HCEC 1CT (cell line): ENCODE measurements around the gene RBP3.

Experiments used
- DNase-seq: peaks from one replicate; pipeline ENCODE4 v3.0.0-alpha.2; 2017

RBP3 gene

GRCh38 chr10:47339186-47339735 is 8.9 kb upstream of the RBP3 start:
- DNase-seq: no peak

- DNase-seq: no peak
Observed at GRCh38 chr10:47339759-47340607, 8.2 kb upstream of the RBP3 start.

GRCh38 chr10:47340608-47341170 is 7.5 kb upstream of the RBP3 start:
- peak; percentile 14 for DNase-seq

- DNase-seq: no peak
Observed at GRCh38 chr10:47344996-47345870, 2.9 kb upstream of the RBP3 start.

GRCh38 chr10:47346581-47347302 is 1.4 kb upstream of the RBP3 start:
- DNase-seq: peak; percentile 9

- no peak for DNase-seq
Observed at GRCh38 chr10:47347303-47347675, 874 bp upstream of the RBP3 start.

GRCh38 chr10:47348661-47349470 is 703 bp downstream of the RBP3 start:
- no peak for DNase-seq

GRCh38 chr10:47349516-47349915 is 1.4 kb downstream of the RBP3 start:
- no peak for DNase-seq

GRCh38 chr10:47349941-47350371 is 1.8 kb downstream of the RBP3 start:
- no peak for DNase-seq

GRCh38 chr10:47350671-47351640 is 2.8 kb downstream of the RBP3 start:
- no peak for DNase-seq

- no peak for DNase-seq
Observed at GRCh38 chr10:47351899-47352815, 4.0 kb downstream of the RBP3 start.

GRCh38 chr10:47353351-47353750 is 5.2 kb downstream of the RBP3 start:
- no peak for DNase-seq

GRCh38 chr10:47354165-47354564 is 6.0 kb downstream of the RBP3 start:
- DNase-seq: peak; percentile 31

- no peak for DNase-seq
Observed at GRCh38 chr10:47354900-47355299, 6.7 kb downstream of the RBP3 start.

- DNase-seq: no peak
Observed at GRCh38 chr10:47356708-47357107, 8.5 kb downstream of the RBP3 start.

GRCh38 chr10:47357131-47357582 is 9.0 kb downstream of the RBP3 start:
- DNase-seq: no peak

GRCh38 chr10:47357911-47358310 is 9.7 kb downstream of the RBP3 start:
- no peak for DNase-seq

GRCh38 chr10:47358457-47358856 is 10.3 kb downstream of the RBP3 start:
- no peak for DNase-seq

- DNase-seq: no peak
Observed at GRCh38 chr10:47359101-47359500, 10.9 kb downstream of the RBP3 start.
